Hepatocyte (in vitro differentiated cells): ENCODE results near the gene CHST14. TPM values are rescaled to one million over a fixed set of nuclear protein-coding genes. Genes with fewer than 3 reads are reported as not detected.

Source experiments
- DNase-seq: peaks from one replicate; pipeline ENCODE4 v3.0.0-alpha.2; 2016; ENCODE audit warnings: low spot score
- H2AFZ ChIP-seq: fragments of 200-600 bp; sonication (generic); 2 replicates; pipeline ENCODE4 v1.6.0; 2016; ENCODE audit warnings: antibody characterized with exemption, mild to moderate bottlenecking
- H3K27ac ChIP-seq: fragments of 200-600 bp; sonication (generic); 2 replicates; pipeline ENCODE4 v1.5.1; 2016; ENCODE audit warnings: mild to moderate bottlenecking
- H3K27me3 ChIP-seq: fragments of 200-600 bp; sonication (generic); 2 replicates; pipeline ENCODE4 v1.6.1; 2016
- H3K36me3 ChIP-seq: fragments of 200-600 bp; sonication (generic); replicated peaks from 2 replicates; pipeline ENCODE4 v1.5.1; 2016; ENCODE audit warnings: low read depth; ENCODE audit not compliant: insufficient read depth
- H3K4me1 ChIP-seq: fragments of 200-600 bp; sonication (generic); 2 replicates; pipeline ENCODE4 v1.5.1; 2016; ENCODE audit warnings: mild to moderate bottlenecking, moderate library complexity; ENCODE audit not compliant: insufficient read depth
- H3K4me2 ChIP-seq: fragments of 200-600 bp; sonication (generic); 2 replicates; pipeline ENCODE4 v1.6.0; 2016
- H3K4me3 ChIP-seq: fragments of 200-600 bp; sonication (generic); 2 replicates; pipeline ENCODE4 v1.5.1; 2016; ENCODE audit warnings: mild to moderate bottlenecking
- H3K79me2 ChIP-seq: fragments of 200-600 bp; sonication (generic); 2 replicates; pipeline ENCODE4 v1.6.0; 2017; ENCODE audit warnings: mild to moderate bottlenecking
- H3K9me2 ChIP-seq: fragments of 200-600 bp; sonication (generic); replicated peaks from 2 replicates; pipeline ENCODE4 v1.6.0; 2017; ENCODE audit warnings: mild to moderate bottlenecking; ENCODE audit not compliant: insufficient read depth
- H3K9me3 ChIP-seq: fragments of 200-600 bp; sonication (generic); 2 replicates; pipeline ENCODE4 v1.5.1; 2016; ENCODE audit warnings: low read depth, mild to moderate bottlenecking
- H4K20me1 ChIP-seq: fragments of 200-600 bp; sonication (generic); 2 replicates; pipeline ENCODE4 v1.6.0; 2016; ENCODE audit warnings: mild to moderate bottlenecking; ENCODE audit not compliant: insufficient read depth, poor library complexity, severe bottlenecking
- EZH2 ChIP-seq: fragments of 200-600 bp; sonication (generic); IDR thresholded peaks from 2 replicates; pipeline ENCODE4 v1.6.1; 2016; ENCODE audit warnings: antibody characterized with exemption, mild to moderate bottlenecking, borderline replicate concordance
- EZH2phosphoT487 ChIP-seq: fragments of 200-600 bp; sonication (generic); IDR thresholded peaks from one replicate; pipeline ENCODE4 v1.6.1; 2018; ENCODE audit warnings: antibody characterized with exemption, mild to moderate bottlenecking, low read depth, moderate library complexity; ENCODE audit not compliant: unreplicated experiment, severe bottlenecking
- WGBS: methylation state at CpG from one replicate; pipeline ENCODE4 v1.1.6; 2016; ENCODE audit warnings: low lambda C conversion rate; ENCODE audit errors: missing lambda C conversion rate; 5-methylcytosine and 5-hydroxymethylcytosine counted together
- polyA plus RNA-seq: library from polyadenylated mRNA; unstranded; fragments of >200 nt; fragmentation: Nextera tagmentation; extraction: Ambion mirVana; gene quantifications from 2 replicates; pipeline ENCODE4 v1.2.1, GENCODE V29; 2016
- total RNA-seq: library from RNA; depleted of rRNA; stranded (reverse); fragments of >200 nt; gene quantifications from 2 replicates; pipeline ENCODE4 v1.2.3, GENCODE V29; 2014
- TF ChIP-seq, protein P1 (sequence below): fragments of 200-600 bp; sonication (generic); IDR thresholded peaks from 2 replicates; pipeline ENCODE4 v1.5.1; 2016; ENCODE audit warnings: antibody characterized with exemption, mild to moderate bottlenecking; ENCODE audit not compliant: poor library complexity

Gene CHST14
- total and polyA plus RNA-seq, 2 experiments from 2014 or later, result 15.7 to 16.6 TPM

DNA sequence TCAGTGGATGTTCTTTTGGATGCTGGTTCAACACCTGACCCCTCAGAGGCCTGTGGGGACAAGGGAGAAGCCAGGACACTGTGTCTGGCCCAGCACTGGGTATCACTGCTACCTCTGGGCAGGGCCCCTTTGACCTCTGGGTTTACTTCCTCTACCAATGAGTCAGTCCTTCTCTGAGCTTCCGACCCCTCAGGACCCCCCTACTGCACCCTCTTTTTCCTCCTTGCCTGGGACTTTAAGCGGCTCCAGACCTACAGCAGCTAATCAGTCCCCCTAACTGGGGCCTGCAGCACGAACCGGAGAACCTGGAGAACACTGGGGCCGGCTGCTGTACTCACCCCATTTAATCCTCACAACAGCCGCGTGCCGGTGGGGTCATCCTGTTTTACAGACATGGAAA, 3.8 kb downstream of the CHST14 start:
- no peak overlapping the region for H3K4me2 ChIP-seq
- H3K9me3 ChIP-seq, result no peaks in the 10 kb centered on the region
- no peaks in the 10 kb centered on the region for H3K9me2 ChIP-seq
- H4K20me1 ChIP-seq, result no peaks in the 10 kb centered on the region
- no peaks in the 10 kb centered on the region for H3K36me3 ChIP-seq
- no peak overlapping the region for H2AFZ ChIP-seq
- 73% methylated on average over 8 of the region's 8 CpGs for WGBS
- H3K27me3 ChIP-seq, result no peaks in the 10 kb centered on the region
- peaks cover 11% of the 10 kb centered on the region for H3K79me2 ChIP-seq
- no peak for TF ChIP-seq EZH2phosphoT487
- TF ChIP-seq, protein P1, sequence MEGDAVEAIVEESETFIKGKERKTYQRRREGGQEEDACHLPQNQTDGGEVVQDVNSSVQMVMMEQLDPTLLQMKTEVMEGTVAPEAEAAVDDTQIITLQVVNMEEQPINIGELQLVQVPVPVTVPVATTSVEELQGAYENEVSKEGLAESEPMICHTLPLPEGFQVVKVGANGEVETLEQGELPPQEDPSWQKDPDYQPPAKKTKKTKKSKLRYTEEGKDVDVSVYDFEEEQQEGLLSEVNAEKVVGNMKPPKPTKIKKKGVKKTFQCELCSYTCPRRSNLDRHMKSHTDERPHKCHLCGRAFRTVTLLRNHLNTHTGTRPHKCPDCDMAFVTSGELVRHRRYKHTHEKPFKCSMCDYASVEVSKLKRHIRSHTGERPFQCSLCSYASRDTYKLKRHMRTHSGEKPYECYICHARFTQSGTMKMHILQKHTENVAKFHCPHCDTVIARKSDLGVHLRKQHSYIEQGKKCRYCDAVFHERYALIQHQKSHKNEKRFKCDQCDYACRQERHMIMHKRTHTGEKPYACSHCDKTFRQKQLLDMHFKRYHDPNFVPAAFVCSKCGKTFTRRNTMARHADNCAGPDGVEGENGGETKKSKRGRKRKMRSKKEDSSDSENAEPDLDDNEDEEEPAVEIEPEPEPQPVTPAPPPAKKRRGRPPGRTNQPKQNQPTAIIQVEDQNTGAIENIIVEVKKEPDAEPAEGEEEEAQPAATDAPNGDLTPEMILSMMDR, result no peak
- TF ChIP-seq EZH2, result no peak
- H3K27ac ChIP-seq, result no peak overlapping the region
- DNase-seq, result no peak
- H3K4me3 ChIP-seq, result no peak overlapping the region
- peaks cover 18% of the 10 kb centered on the region for H3K4me1 ChIP-seq

DNA sequence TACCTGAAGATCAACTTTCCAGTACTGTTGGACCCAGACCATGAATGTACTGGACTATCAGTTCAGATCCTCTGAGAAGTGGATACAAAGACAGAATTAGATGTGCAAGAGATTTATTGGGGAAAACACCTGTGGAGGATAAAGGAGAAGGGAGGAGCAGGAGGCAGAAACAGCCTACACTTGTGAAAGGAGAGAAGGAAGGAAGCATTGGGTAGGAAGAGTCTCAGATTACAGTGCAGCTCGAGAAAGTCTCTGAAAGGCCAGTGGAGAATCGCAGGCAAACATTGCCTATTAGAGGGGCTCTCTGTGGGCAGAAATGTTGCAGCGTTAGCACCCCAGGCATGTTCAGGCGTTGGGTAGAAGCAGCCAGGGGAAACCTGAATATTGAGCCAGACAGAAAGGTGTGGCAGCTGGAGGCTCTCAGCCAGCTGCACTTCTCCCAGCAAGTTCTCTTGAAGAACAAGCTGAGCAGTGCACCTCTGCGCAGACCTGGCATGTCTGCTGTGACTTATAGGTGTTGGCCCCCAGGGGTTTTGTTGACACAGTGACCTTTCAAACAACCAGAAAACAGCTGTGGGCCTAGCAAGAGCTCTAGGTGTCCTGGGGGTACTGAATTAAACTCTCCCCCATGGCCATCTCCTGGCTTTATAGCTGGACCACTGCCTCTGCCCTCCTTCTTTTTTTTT, 7.0 kb downstream of the CHST14 start:
- TF ChIP-seq, protein P1, result no peak
- TF ChIP-seq EZH2 (no peak), EZH2phosphoT487 (no peak)
- H3K9me3 ChIP-seq, result no peaks in the 10 kb centered on the region
- peak overlapping the region; percentile 27 for H3K4me2 ChIP-seq
- H3K27ac ChIP-seq, result no peak overlapping the region
- H4K20me1 ChIP-seq, result no peaks in the 10 kb centered on the region
- WGBS, result 27% methylated on average over 5 of the region's 5 CpGs
- H3K9me2 ChIP-seq, result no peaks in the 10 kb centered on the region
- DNase-seq, result no peak
- peaks cover 6% of the 10 kb centered on the region for H3K4me1 ChIP-seq
- no peak overlapping the region for H2AFZ ChIP-seq
- H3K4me3 ChIP-seq, result no peak overlapping the region
- no peaks in the 10 kb centered on the region for H3K36me3 ChIP-seq
- no peaks in the 10 kb centered on the region for H3K27me3 ChIP-seq
- H3K79me2 ChIP-seq, result peaks cover 2% of the 10 kb centered on the region

DNA sequence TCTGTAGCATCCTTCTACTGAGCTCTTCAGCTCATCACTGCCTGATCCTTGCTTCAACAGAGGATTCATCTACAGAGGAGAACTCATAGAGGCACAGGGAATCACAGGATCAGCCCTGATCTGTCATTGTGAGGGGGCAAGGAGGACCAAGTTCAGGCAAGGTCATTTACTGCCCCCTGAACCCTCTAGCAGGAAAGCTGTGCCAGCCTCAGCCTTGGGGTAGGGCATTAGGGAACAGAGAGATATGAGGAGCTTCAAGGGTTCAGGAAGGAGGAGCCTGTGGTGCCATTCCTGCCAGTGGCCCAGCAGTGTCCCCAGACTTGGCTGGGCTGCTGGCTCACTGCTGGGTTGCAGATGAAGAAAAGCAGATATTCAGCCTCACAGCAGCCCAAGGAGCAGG, 8.2 kb downstream of the CHST14 start:
- Histone ChIP-seq H3K36me3 (no peaks in the 10 kb centered on the region), H3K4me1 (peaks cover 6% of the 10 kb centered on the region), H2AFZ (no peak overlapping the region), H3K9me2 (no peaks in the 10 kb centered on the region), H3K4me2 (no peak overlapping the region), H3K27ac (no peak overlapping the region), H3K9me3 (no peaks in the 10 kb centered on the region), H4K20me1 (no peaks in the 10 kb centered on the region), H3K4me3 (no peak overlapping the region), H3K79me2 (no peaks in the 10 kb centered on the region), H3K27me3 (no peaks in the 10 kb centered on the region)
- TF ChIP-seq EZH2phosphoT487 (no peak), EZH2 (no peak)
- TF ChIP-seq, protein P1, result no peak
- DNase-seq, result no peak
